ENCODE measurements around the gene ANGPTL1. TPM values are rescaled to one million over a fixed set of nuclear protein-coding genes. Genes with fewer than 3 reads are reported as not detected.

The ANGPTL1 gene
- total and polyA plus RNA-seq, 2 of the 8 experiments (the other 6 are each of a cell fraction or from before 2014, with no cell fraction given) = not detected

DNA sequence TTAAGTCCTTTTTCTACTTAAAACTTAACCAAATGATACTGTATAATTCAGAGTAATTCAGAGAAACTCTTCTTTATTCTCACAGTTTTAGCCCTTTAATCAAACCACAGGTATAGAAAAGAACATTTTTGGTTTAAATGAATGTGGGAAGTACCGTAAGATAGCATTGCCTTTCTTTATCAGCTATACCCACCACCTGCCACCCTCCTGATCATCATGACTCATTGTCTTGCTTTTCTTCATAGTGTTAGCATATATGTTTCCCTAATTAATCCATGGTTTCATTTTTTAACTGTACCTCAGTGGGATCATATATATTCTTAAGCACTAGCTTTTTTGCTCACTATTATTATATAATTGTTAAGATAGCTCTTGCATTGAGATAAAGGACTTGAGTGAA, 27.5 kb upstream of the ANGPTL1 start:
- 96% methylated on average over 1 of the region's 1 CpG; no CpG with 5 or more reads in 1 of the 2 experiments for WGBS, 2 experiments (ENCODE audit: extremely low coverage in 1 of 2, insufficient coverage in 1 of 2, insufficient read length in 1 of 2, insufficient replicate concordance in 2 of 2, low coverage in 1 of 2, low lambda C conversion rate in 2 of 2, missing lambda C conversion rate in 1 of 2)
- H4K91ac ChIP-seq (replicated peaks; ENCODE audit: insufficient read length, low read length) = no peak overlapping the region
- no peak overlapping the region for H2BK20ac ChIP-seq (ENCODE audit: low read length)
- H4K8ac ChIP-seq (ENCODE audit: extremely low read depth, insufficient read depth, low read length) = no peak overlapping the region
- H3K23me2 ChIP-seq (ENCODE audit: low read depth, low read length) = no peaks in the 10 kb centered on the region
- peaks cover 0 to 1% of the 10 kb centered on the region in 2 experiments for H4K20me1 ChIP-seq (replicated peaks in 1 of 2; ENCODE audit: control insufficient read depth in 1 of 2, insufficient read depth in 2 of 2, low read length in 2 of 2)
- H3K56ac ChIP-seq (replicated peaks; ENCODE audit: insufficient read length, low read depth, low read length) = no peak overlapping the region
- no peak overlapping the region for H3K9ac ChIP-seq (replicated peaks in 1 of 4; ENCODE audit: extremely low read depth in 1 of 4, low read depth in 3 of 4, low read length in 3 of 4)
- H3K9me3 ChIP-seq (ENCODE audit: insufficient read depth in 2 of 2, low read depth in 1 of 2, low read length in 1 of 2) = no peaks in the 10 kb centered on the region
- H3K23ac ChIP-seq (ENCODE audit: insufficient read length) = no peak overlapping the region
- H3K27ac ChIP-seq (ENCODE audit: low read depth, low read length) = no peak overlapping the region
- H2BK120ac ChIP-seq (replicated peaks; ENCODE audit: low read depth, low read length) = no peak overlapping the region
- H3K4me2 ChIP-seq (ENCODE audit: insufficient read depth in 1 of 2, low read depth in 2 of 2, low read length in 2 of 2) = no peak overlapping the region
- no peak overlapping the region for H2BK5ac ChIP-seq (ENCODE audit: low read depth, low read length)
- no peaks in the 10 kb centered on the region for H3K79me2 ChIP-seq (ENCODE audit: control insufficient read depth in 1 of 2, insufficient read depth in 2 of 2, low read length in 2 of 2)
- H2BK15ac ChIP-seq (ENCODE audit: low read length) = no peak overlapping the region
- DNase-seq (ENCODE audit: low read depth in 1 of 2, low spot score in 2 of 2) = no peak
- H2BK12ac ChIP-seq (ENCODE audit: low read depth, low read length) = no peak overlapping the region
- no peak overlapping the region for H3K14ac ChIP-seq (ENCODE audit: insufficient read length)
- H2AFZ ChIP-seq (ENCODE audit: low read length) = no peak overlapping the region
- no peak overlapping the region for H3K4ac ChIP-seq (replicated peaks; ENCODE audit: insufficient read length, low read depth, low read length)
- peaks cover 0 to 5% (median 3%) of the 10 kb centered on the region in 4 experiments; a peak in 6 of 8 replicates for H3K36me3 ChIP-seq (ENCODE audit: control insufficient read depth in 2 of 4, insufficient read depth in 4 of 4, low read length in 3 of 4)
- no peak overlapping the region for H3K18ac ChIP-seq (ENCODE audit: extremely low read depth, low read length)
- no peak for FAIRE-seq
- H4K5ac ChIP-seq (ENCODE audit: insufficient read length, low read depth, low read length) = no peak overlapping the region
- no peaks in the 10 kb centered on the region for H3K4me1 ChIP-seq (replicated peaks in 1 of 4; ENCODE audit: control insufficient read depth in 3 of 4, insufficient read depth in 4 of 4, low read length in 3 of 4)
- no peaks in the 10 kb centered on the region for H3K79me1 ChIP-seq (ENCODE audit: low read depth, low read length)
- POLR2A ChIA-PET (ENCODE audit: partially characterized antibody) = no interaction called here
- no peaks in the 10 kb centered on the region for H3K27me3 ChIP-seq (replicated peaks in 1 of 4; ENCODE audit: control insufficient read depth in 3 of 4, extremely low read depth in 1 of 4, insufficient read depth in 3 of 4, low read length in 3 of 4)
- CTCF ChIA-PET (ENCODE audit: partially characterized antibody) = no interaction called here
- H3K4me3 ChIP-seq (ENCODE audit: extremely low read depth in 1 of 4, insufficient read depth in 2 of 4, low read depth in 3 of 4, low read length in 4 of 4) = no peak overlapping the region
- H2AK5ac ChIP-seq (ENCODE audit: low read depth, low read length) = no peak overlapping the region
- TF ChIP-seq, protein P1, sequence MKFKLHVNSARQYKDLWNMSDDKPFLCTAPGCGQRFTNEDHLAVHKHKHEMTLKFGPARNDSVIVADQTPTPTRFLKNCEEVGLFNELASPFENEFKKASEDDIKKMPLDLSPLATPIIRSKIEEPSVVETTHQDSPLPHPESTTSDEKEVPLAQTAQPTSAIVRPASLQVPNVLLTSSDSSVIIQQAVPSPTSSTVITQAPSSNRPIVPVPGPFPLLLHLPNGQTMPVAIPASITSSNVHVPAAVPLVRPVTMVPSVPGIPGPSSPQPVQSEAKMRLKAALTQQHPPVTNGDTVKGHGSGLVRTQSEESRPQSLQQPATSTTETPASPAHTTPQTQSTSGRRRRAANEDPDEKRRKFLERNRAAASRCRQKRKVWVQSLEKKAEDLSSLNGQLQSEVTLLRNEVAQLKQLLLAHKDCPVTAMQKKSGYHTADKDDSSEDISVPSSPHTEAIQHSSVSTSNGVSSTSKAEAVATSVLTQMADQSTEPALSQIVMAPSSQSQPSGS (IDR thresholded peaks at IDR 0.05; ENCODE audit: low read length) = no peak
- TF ChIP-seq SIN3A (conservative IDR thresholded peaks at IDR 0.05 in 1 of 2, IDR thresholded peaks at IDR 0.05 in 1 of 2; ENCODE audit: low read depth in 1 of 2, low read length in 2 of 2) = no peak
- no peak for TF ChIP-seq EGR1 (IDR thresholded peaks at IDR 0.05; ENCODE audit: borderline replicate concordance, low read depth, low read length)
- no peak for TF ChIP-seq KDM5A (IDR thresholded peaks at IDR 0.05; ENCODE audit: low read length)
- no peak for TF ChIP-seq PHF8 (conservative IDR thresholded peaks at IDR 0.05; ENCODE audit: low read depth, low read length)
- TF ChIP-seq NRF1 (IDR thresholded peaks at IDR 0.05; ENCODE audit: low read depth, low read length) = no peak
- TF ChIP-seq CBX5 (IDR thresholded peaks at IDR 0.05; ENCODE audit: low read depth, low read length) = no peak
- no peak for TF ChIP-seq TAF7 (optimal IDR thresholded peaks at IDR 0.05; ENCODE audit: borderline replicate concordance, low read depth, low read length)
- TF ChIP-seq, protein P2, sequence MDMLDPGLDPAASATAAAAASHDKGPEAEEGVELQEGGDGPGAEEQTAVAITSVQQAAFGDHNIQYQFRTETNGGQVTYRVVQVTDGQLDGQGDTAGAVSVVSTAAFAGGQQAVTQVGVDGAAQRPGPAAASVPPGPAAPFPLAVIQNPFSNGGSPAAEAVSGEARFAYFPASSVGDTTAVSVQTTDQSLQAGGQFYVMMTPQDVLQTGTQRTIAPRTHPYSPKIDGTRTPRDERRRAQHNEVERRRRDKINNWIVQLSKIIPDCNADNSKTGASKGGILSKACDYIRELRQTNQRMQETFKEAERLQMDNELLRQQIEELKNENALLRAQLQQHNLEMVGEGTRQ (IDR thresholded peaks at IDR 0.05; ENCODE audit: low read length) = no peak
- TF ChIP-seq KDM4A (IDR thresholded peaks at IDR 0.05; ENCODE audit: low read depth, low read length, severe bottlenecking) = no peak
- TF ChIP-seq SUZ12 (IDR thresholded peaks at IDR 0.05; ENCODE audit: low read length) = no peak

Measured in H1 (cell line).